ENCODE measurements around the gene SGF29.
"Not testable (repeated sequence)": the region's sequence is repeated elsewhere in the genome, so short reads cannot be mapped to it uniquely, and the experiment has no call there.

SGF29 gene

GRCh38 chr16:28553776-28554633 is at the start of gene SGF29:
TSS of gene SGF29 (plus strand) at chr16:28553920. CDS start at chr16:28581070, 27,150 bp downstream.
- peak; percentile 93 for DNase-seq

- no peak for DNase-seq
Observed at GRCh38 chr16:28504707-28505404, 48.9 kb upstream of the SGF29 start.

GRCh38 chr16:28505489-28506137 is 48.1 kb upstream of the SGF29 start:
- no peak for DNase-seq

- no peak for DNase-seq
Observed at GRCh38 chr16:28511031-28511430, 42.7 kb upstream of the SGF29 start.

GRCh38 chr16:28511801-28512789 is 41.6 kb upstream of the SGF29 start:
- no peak for DNase-seq

GRCh38 chr16:28513484-28514181 is 40.1 kb upstream of the SGF29 start:
- peak; percentile 31 for DNase-seq

GRCh38 chr16:28514246-28514645 is 39.5 kb upstream of the SGF29 start:
- no peak for DNase-seq

- no peak for DNase-seq
Observed at GRCh38 chr16:28520672-28521071, 33.0 kb upstream of the SGF29 start.

GRCh38 chr16:28521436-28521835 is 32.3 kb upstream of the SGF29 start:
- no peak for DNase-seq

- no peak for DNase-seq
Observed at GRCh38 chr16:28522792-28523191, 30.9 kb upstream of the SGF29 start.

GRCh38 chr16:28524681-28525171 is 29.0 kb upstream of the SGF29 start:
- DNase-seq = peak; percentile 70

- no peak for DNase-seq
Observed at GRCh38 chr16:28526201-28527099, 27.3 kb upstream of the SGF29 start.

GRCh38 chr16:28527100-28527785 is 26.5 kb upstream of the SGF29 start:
- DNase-seq = not testable (repeated sequence)

- DNase-seq = no peak
Observed at GRCh38 chr16:28527985-28528384, 25.7 kb upstream of the SGF29 start.

GRCh38 chr16:28528463-28528867 is 25.3 kb upstream of the SGF29 start:
- no peak for DNase-seq

GRCh38 chr16:28529124-28529523 is 24.6 kb upstream of the SGF29 start:
- no peak for DNase-seq

GRCh38 chr16:28531777-28532744 is 21.7 kb upstream of the SGF29 start:
- DNase-seq = no peak

GRCh38 chr16:28532940-28533647 is 20.6 kb upstream of the SGF29 start:
- no peak for DNase-seq

Data from MV-4-11 (cell line).